HEK293 (cell line): ENCODE data around the gene PAIP2.

Source experiments
- ZNF221 ChIP-seq: fragments of 450-650 bp; formaldehyde crosslinking; IDR thresholded peaks from 2 replicates; pipeline ENCODE4 v1.5.1; 2017; ENCODE audit warnings: missing biosample characterization, missing genetic modification characterization, borderline replicate concordance
- ZNF302 ChIP-seq: fragments of 450-650 bp; formaldehyde crosslinking; IDR thresholded peaks from 2 replicates; pipeline ENCODE4 v1.5.1; 2016; ENCODE audit warnings: missing biosample characterization, missing genetic modification characterization, low read depth
- ZSCAN30 ChIP-seq: fragments of 450-650 bp; IDR thresholded peaks from 2 replicates; pipeline ENCODE4 v1.5.1; 2018; ENCODE audit warnings: missing biosample characterization, mild to moderate bottlenecking, missing genetic modification characterization, moderate library complexity
- TF ChIP-seq, protein P1 (sequence below): fragments of 450-650 bp; formaldehyde crosslinking; IDR thresholded peaks from 2 replicates; pipeline ENCODE4 v1.5.1; 2016; ENCODE audit warnings: missing biosample characterization, missing genetic modification characterization

DNA sequence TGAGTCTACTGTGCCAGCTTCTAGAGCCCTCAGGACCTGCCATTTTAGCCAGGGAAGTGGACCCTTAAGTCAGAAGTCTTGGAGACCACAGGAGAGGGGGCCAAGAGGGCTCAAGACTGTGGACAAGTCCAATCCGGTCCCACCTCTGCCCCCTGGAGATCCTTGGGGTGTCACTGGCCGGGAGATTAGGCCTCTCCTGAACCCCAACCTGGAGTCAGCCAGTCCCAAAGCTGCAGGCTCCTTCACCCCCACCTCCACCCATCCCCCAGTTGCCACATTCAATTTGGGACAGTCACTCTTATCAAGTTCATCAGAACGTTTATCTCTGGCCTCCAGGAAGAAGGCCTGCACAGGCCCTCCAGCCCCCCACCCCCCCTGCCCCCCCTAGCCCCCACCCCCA is 41.2 kb downstream of the PAIP2 start:
- TF ChIP-seq, protein P1, sequence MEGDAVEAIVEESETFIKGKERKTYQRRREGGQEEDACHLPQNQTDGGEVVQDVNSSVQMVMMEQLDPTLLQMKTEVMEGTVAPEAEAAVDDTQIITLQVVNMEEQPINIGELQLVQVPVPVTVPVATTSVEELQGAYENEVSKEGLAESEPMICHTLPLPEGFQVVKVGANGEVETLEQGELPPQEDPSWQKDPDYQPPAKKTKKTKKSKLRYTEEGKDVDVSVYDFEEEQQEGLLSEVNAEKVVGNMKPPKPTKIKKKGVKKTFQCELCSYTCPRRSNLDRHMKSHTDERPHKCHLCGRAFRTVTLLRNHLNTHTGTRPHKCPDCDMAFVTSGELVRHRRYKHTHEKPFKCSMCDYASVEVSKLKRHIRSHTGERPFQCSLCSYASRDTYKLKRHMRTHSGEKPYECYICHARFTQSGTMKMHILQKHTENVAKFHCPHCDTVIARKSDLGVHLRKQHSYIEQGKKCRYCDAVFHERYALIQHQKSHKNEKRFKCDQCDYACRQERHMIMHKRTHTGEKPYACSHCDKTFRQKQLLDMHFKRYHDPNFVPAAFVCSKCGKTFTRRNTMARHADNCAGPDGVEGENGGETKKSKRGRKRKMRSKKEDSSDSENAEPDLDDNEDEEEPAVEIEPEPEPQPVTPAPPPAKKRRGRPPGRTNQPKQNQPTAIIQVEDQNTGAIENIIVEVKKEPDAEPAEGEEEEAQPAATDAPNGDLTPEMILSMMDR (tag by site-specific recombination), result no peak
- no peak for TF ChIP-seq ZNF221 (tag by site-specific recombination)
- TF ChIP-seq ZSCAN30, result no peak
- no peak for TF ChIP-seq ZNF302
